ENCODE results near the gene COL3A1. TPM values are rescaled to one million over a fixed set of nuclear protein-coding genes. Genes with fewer than 3 reads are reported as not detected.

The COL3A1 gene
- total RNA-seq, 2 donors from 2014 or later, result 25.5 to 121 TPM

- Histone ChIP-seq H3K36me3 (no peaks in the 10 kb centered on the region), H3K4me3 (no peak overlapping the region), H3K9me3 (no peaks in the 10 kb centered on the region), H3K27me3 (replicated peaks; ENCODE audit: insufficient read depth) (no peaks in the 10 kb centered on the region), H3K4me1 (replicated peaks) (no peaks in the 10 kb centered on the region), H3K27ac (no peak overlapping the region)
- 64% methylated on average over 2 of the region's 2 CpGs for WGBS
- TF ChIP-seq POLR2AphosphoS5 (IDR thresholded peaks at IDR 0.05) (no peak), POLR2A (IDR thresholded peaks at IDR 0.05) (no peak)
- TF ChIP-seq, protein P1, sequence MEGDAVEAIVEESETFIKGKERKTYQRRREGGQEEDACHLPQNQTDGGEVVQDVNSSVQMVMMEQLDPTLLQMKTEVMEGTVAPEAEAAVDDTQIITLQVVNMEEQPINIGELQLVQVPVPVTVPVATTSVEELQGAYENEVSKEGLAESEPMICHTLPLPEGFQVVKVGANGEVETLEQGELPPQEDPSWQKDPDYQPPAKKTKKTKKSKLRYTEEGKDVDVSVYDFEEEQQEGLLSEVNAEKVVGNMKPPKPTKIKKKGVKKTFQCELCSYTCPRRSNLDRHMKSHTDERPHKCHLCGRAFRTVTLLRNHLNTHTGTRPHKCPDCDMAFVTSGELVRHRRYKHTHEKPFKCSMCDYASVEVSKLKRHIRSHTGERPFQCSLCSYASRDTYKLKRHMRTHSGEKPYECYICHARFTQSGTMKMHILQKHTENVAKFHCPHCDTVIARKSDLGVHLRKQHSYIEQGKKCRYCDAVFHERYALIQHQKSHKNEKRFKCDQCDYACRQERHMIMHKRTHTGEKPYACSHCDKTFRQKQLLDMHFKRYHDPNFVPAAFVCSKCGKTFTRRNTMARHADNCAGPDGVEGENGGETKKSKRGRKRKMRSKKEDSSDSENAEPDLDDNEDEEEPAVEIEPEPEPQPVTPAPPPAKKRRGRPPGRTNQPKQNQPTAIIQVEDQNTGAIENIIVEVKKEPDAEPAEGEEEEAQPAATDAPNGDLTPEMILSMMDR (IDR thresholded peaks at IDR 0.05), result no peak
- DNase-seq (ENCODE audit: low spot score), result no peak
- intact Hi-C loops (cut with DNase I), result no loop called here
Measured at GRCh38 chr2:189013671-189014448, 39.7 kb downstream of the COL3A1 start.

- DNase-seq (ENCODE audit: low spot score), result no peak
- intact Hi-C loops (cut with DNase I), result no loop called here
- no peak overlapping the region for H3K27ac ChIP-seq
Measured at GRCh38 chr2:189014449-189015138, 40.4 kb downstream of the COL3A1 start.

GRCh38 chr2:189015359-189015758 is 41.2 kb downstream of the COL3A1 start:
- intact Hi-C loops (cut with DNase I), result no loop called here
- no peak for DNase-seq (ENCODE audit: low spot score)
- Histone ChIP-seq H3K9me3 (no peaks in the 10 kb centered on the region), H3K27me3 (replicated peaks; ENCODE audit: insufficient read depth) (no peaks in the 10 kb centered on the region), H3K4me3 (no peak overlapping the region), H3K36me3 (no peaks in the 10 kb centered on the region), H3K27ac (no peak overlapping the region), H3K4me1 (replicated peaks) (no peaks in the 10 kb centered on the region)
- no peak for TF ChIP-seq POLR2AphosphoS5 (IDR thresholded peaks at IDR 0.05)
- TF ChIP-seq, protein P1 (IDR thresholded peaks at IDR 0.05), result no peak
- 46% methylated on average over 1 of the region's 1 CpG for WGBS

More at GRCh38 chr2:189014449-189015138, 40.4 kb downstream of the COL3A1 start:
- Histone ChIP-seq H3K4me1 (replicated peaks) (no peaks in the 10 kb centered on the region), H3K4me3 (no peak overlapping the region), H3K9me3 (no peaks in the 10 kb centered on the region), H3K36me3 (no peaks in the 10 kb centered on the region), H3K27me3 (replicated peaks; ENCODE audit: insufficient read depth) (no peaks in the 10 kb centered on the region)
- 63% methylated on average over 2 of the region's 2 CpGs for WGBS
- TF ChIP-seq POLR2A (IDR thresholded peaks at IDR 0.05) (no peak), POLR2AphosphoS5 (IDR thresholded peaks at IDR 0.05) (no peak)
- TF ChIP-seq, protein P1 (IDR thresholded peaks at IDR 0.05), result no peak

- intact Hi-C loops (cut with DNase I), result no loop called here
- Histone ChIP-seq H3K9me3 (no peaks in the 10 kb centered on the region), H3K36me3 (no peaks in the 10 kb centered on the region), H3K27ac (no peak overlapping the region), H3K27me3 (replicated peaks; ENCODE audit: insufficient read depth) (no peaks in the 10 kb centered on the region), H3K4me3 (no peak overlapping the region), H3K4me1 (replicated peaks) (no peaks in the 10 kb centered on the region)
- no peak for TF ChIP-seq POLR2A (IDR thresholded peaks at IDR 0.05)
- TF ChIP-seq POLR2AphosphoS5 (IDR thresholded peaks at IDR 0.05), result no peak
- TF ChIP-seq, protein P1 (IDR thresholded peaks at IDR 0.05), result no peak
- no peak for DNase-seq (ENCODE audit: low spot score)
Measured at GRCh38 chr2:189016311-189016861, 42.2 kb downstream of the COL3A1 start.
